Activated T-cell treated with anti-CD3 and anti-CD28 coated beads, Interleukin-2, amount 50 U/mL, for 72 hours (primary cell): Measurements from ENCODE around the gene PIWIL1. TPM values are rescaled to one million over a fixed set of nuclear protein-coding genes. Genes with fewer than 3 reads are reported as not detected.

ENCODE experiments used
- ATAC-seq, 2 donors: fragments of 150-1000 bp; cut with Tn5 transposase; replicated peaks in 1 of 2; 2 replicates each; pipeline ENCODE4 v1.10.0; 2021; ENCODE audit warnings: moderate library complexity in 2 of 2, mild to moderate bottlenecking in 1 of 2
- DNase-seq, 2 donors: peaks; one replicate each; pipeline ENCODE4 v3.0.0; 2021 to 2022; ENCODE audit warnings: mixed read lengths in 1 of 2
- H3K27ac Mint-ChIP-seq: one replicate; pipeline ENCODE4 v1.8.0; 2022; ENCODE audit warnings: mild to moderate bottlenecking, moderate library complexity, mixed read lengths
- H3K27me3 Mint-ChIP-seq: one replicate; pipeline ENCODE4 v1.8.0; 2022; ENCODE audit warnings: low read depth, mixed read lengths
- H3K36me3 Mint-ChIP-seq, 2 donors: one replicate each; pipeline ENCODE4 v1.8.0; 2022; ENCODE audit warnings: mixed read lengths in 2 of 2, mild to moderate bottlenecking in 1 of 2; ENCODE audit not compliant: insufficient read depth in 2 of 2
- H3K4me1 Mint-ChIP-seq: one replicate; pipeline ENCODE4 v1.8.0; 2022; ENCODE audit warnings: low read depth, mixed read lengths
- H3K4me3 Mint-ChIP-seq, 2 donors: one replicate each; pipeline ENCODE4 v1.8.0; 2022; ENCODE audit warnings: mild to moderate bottlenecking in 2 of 2, mixed read lengths in 2 of 2, moderate library complexity in 2 of 2
- H3K9me3 Mint-ChIP-seq, 2 donors: one replicate each; pipeline ENCODE4 v1.8.0; 2022; ENCODE audit warnings: mixed read lengths in 2 of 2
- total RNA-seq, 2 donors: library from RNA; stranded (reverse); gene quantifications; one replicate each; pipeline ENCODE4 v1.2.3, GENCODE V29; 2022

PIWIL1 gene
- total RNA-seq, 2 donors from 2014 or later = not detected

DNA sequence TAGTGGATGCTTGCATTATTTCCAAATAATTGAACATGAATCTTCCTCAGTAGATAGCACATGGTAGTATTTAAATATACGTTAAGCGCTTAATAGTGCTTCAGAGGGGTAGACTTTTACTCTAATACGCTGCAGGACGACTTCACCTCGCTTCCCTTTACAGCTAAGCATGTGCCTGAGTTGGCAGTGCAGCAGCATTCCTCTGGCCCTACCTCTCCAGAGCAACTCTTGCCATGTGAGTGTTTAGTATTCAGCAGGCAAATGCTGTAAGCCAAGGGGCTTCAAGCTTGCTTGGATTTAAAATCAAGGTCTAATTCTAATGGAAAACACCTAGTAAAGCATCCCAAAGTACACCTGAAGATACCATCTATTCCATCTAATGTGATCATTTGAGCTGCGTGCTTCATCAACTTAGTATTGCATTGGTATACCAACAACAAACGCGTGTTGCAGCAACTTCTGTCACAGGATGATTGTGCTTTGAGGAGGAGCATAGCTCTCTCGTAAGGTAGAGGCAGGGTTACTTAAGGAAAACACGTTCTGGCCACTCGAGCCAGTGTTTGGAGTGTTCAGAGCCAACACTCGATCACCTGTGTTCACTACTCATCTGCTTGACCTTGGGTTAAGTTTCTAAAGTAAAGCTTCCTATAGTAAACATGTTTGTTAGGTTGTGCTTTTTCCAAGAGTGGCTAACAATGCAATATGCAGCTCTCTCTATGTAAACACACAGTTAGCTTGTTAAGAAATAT lies 60.6 kb downstream of the PIWIL1 start:
- DNase-seq (no peak), ATAC-seq (no peak)
- no peaks in the 10 kb centered on the region for H3K9me3 Mint-ChIP-seq
- no peak overlapping the region for H3K27ac Mint-ChIP-seq
- no peaks in the 10 kb centered on the region for H3K36me3 Mint-ChIP-seq
- no peaks in the 10 kb centered on the region for H3K4me1 Mint-ChIP-seq
- no peak overlapping the region for H3K4me3 Mint-ChIP-seq
- peaks cover 5% of the 10 kb centered on the region for H3K27me3 Mint-ChIP-seq

DNA sequence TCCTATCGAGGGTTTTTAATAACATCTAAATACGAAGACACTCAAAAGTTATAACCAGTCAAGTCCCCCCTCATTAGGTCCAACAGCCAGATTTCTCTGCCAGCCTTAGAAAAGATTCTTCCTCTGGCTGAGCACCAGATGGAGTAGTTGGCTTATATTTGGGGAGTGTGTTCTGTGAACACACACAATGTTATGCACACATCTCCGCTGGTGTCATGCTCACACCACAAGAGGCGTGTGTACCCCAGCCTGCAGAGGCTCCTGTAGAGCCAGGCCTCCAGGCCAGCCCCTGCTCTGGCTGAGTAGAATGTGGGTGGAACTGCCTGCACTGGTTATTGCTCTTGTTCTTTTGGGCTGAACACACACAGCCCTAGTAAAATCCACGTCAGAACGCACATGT lies 64.0 kb downstream of the PIWIL1 start:
- Mint-ChIP-seq H3K9me3 (no peaks in the 10 kb centered on the region), H3K36me3 (no peaks in the 10 kb centered on the region), H3K4me3 (no peak overlapping the region), H3K27me3 (peaks cover 7% of the 10 kb centered on the region), H3K27ac (no peak overlapping the region), H3K4me1 (no peaks in the 10 kb centered on the region)
- ATAC-seq = no peak
- DNase-seq = no peak

- H3K4me1 Mint-ChIP-seq = no peaks in the 10 kb centered on the region
- H3K4me3 Mint-ChIP-seq = no peak overlapping the region
- H3K36me3 Mint-ChIP-seq = no peaks in the 10 kb centered on the region
- no peaks in the 10 kb centered on the region for H3K9me3 Mint-ChIP-seq
- peaks cover 7% of the 10 kb centered on the region for H3K27me3 Mint-ChIP-seq
- H3K27ac Mint-ChIP-seq = no peak overlapping the region
- ATAC-seq (no peak), DNase-seq (no peak)
Measured at GRCh38 chr12:130405332-130405731, 67.6 kb downstream of the PIWIL1 start.

- H3K27me3 Mint-ChIP-seq = peaks cover 6% of the 10 kb centered on the region
- DNase-seq (no peak), ATAC-seq (no peak)
- no peaks in the 10 kb centered on the region for H3K4me1 Mint-ChIP-seq
- H3K4me3 Mint-ChIP-seq = no peak overlapping the region
- H3K27ac Mint-ChIP-seq = no peak overlapping the region
- H3K9me3 Mint-ChIP-seq = peaks cover 0 to 2% of the 10 kb centered on the region in 2 donors
- peaks cover 0 to 1% of the 10 kb centered on the region in 2 donors for H3K36me3 Mint-ChIP-seq
Measured at GRCh38 chr12:130412384-130412783, 74.7 kb downstream of the PIWIL1 start.

GRCh38 chr12:130413909-130414308 lies 76.2 kb downstream of the PIWIL1 start:
- Mint-ChIP-seq H3K4me1 (no peaks in the 10 kb centered on the region), H3K4me3 (no peak overlapping the region), H3K9me3 (peaks cover 0 to 2% of the 10 kb centered on the region in 2 donors), H3K27ac (no peak overlapping the region), H3K36me3 (peaks cover 0 to 1% of the 10 kb centered on the region in 2 donors), H3K27me3 (peaks cover 6% of the 10 kb centered on the region)
- no peak for ATAC-seq
- DNase-seq = no peak

DNA sequence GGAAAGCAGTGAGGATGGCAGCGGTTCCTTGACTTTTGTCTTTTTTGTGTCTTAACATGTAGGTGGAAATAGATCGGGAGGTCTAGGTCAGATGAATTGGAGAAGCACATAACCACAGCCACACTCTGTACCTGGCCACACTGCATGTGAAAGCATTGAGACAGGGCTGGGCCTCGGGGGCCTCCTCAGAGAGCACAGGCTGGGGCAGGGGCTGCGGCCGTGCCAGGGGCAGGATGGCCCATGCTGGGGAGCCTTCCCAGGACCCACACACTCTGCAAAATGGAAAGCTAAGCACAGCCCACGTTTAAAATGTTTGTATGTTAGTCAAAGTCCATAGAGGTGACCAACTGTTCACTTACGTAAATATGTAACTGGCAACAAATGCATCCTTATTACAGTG lies 76.7 kb downstream of the PIWIL1 start:
- H3K36me3 Mint-ChIP-seq = peaks cover 0 to 1% of the 10 kb centered on the region in 2 donors
- no peak overlapping the region for H3K27ac Mint-ChIP-seq
- peaks cover 0 to 2% of the 10 kb centered on the region in 2 donors for H3K9me3 Mint-ChIP-seq
- H3K27me3 Mint-ChIP-seq = peaks cover 6% of the 10 kb centered on the region
- DNase-seq (no peak), ATAC-seq (no peak)
- H3K4me3 Mint-ChIP-seq = no peak overlapping the region
- no peaks in the 10 kb centered on the region for H3K4me1 Mint-ChIP-seq

DNA sequence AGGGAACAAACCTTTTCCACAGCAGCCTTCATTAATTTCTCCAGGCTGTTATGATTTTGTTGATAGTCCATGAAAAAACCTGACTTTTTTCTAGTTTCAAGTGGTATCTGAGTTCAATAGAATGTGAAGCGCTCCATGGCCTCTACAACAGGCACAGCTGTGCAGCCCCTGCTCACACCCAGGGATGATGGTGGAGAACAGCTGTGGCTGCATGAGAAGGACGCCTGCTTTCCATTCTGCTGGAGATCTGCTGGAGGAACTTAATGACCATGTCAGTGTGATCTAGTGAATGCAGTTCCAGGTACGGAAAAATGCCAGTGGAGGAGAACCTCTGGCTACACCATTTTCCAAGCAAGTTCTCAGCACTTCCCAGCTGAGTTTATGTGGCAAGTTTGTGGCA lies 80.6 kb downstream of the PIWIL1 start:
- Mint-ChIP-seq H3K4me3 (no peak overlapping the region), H3K9me3 (peaks cover 0 to 2% of the 10 kb centered on the region in 2 donors), H3K27me3 (peaks cover 6% of the 10 kb centered on the region), H3K27ac (no peak overlapping the region), H3K36me3 (no peaks in the 10 kb centered on the region), H3K4me1 (no peaks in the 10 kb centered on the region)
- no peak for DNase-seq
- ATAC-seq = no peak

- DNase-seq (no peak), ATAC-seq (no peak)
- Mint-ChIP-seq H3K27ac (no peak overlapping the region), H3K9me3 (peaks cover 0 to 2% of the 10 kb centered on the region in 2 donors), H3K27me3 (peaks cover under 1% of the 10 kb centered on the region), H3K36me3 (no peaks in the 10 kb centered on the region), H3K4me1 (no peaks in the 10 kb centered on the region), H3K4me3 (no peak overlapping the region)
Measured at GRCh38 chr12:130419116-130419515, 81.4 kb downstream of the PIWIL1 start.

GRCh38 chr12:130420071-130420470 lies 82.4 kb downstream of the PIWIL1 start:
- no peak overlapping the region for H3K27ac Mint-ChIP-seq
- DNase-seq (no peak), ATAC-seq (no peak)
- no peaks in the 10 kb centered on the region for H3K4me1 Mint-ChIP-seq
- no peaks in the 10 kb centered on the region for H3K36me3 Mint-ChIP-seq
- H3K9me3 Mint-ChIP-seq = no peaks in the 10 kb centered on the region
- no peak overlapping the region for H3K4me3 Mint-ChIP-seq
- H3K27me3 Mint-ChIP-seq = no peaks in the 10 kb centered on the region

- Mint-ChIP-seq H3K4me1 (no peaks in the 10 kb centered on the region), H3K36me3 (no peaks in the 10 kb centered on the region), H3K9me3 (no peaks in the 10 kb centered on the region), H3K27me3 (no peaks in the 10 kb centered on the region), H3K27ac (no peak overlapping the region), H3K4me3 (no peak overlapping the region)
- DNase-seq (no peak), ATAC-seq (no peak)
Measured at GRCh38 chr12:130421896-130422295, 84.2 kb downstream of the PIWIL1 start.

Other genes with a start within 250 kb of the PIWIL1 start
- not detected for gene FZD10, start 175.4 kb upstream of the PIWIL1 start, total RNA-seq